ENCODE data around the gene SCARB2.
A peak's percentile ranks its signal among the peaks of the same experiment; 100 is the strongest.

SCARB2 gene

DNA sequence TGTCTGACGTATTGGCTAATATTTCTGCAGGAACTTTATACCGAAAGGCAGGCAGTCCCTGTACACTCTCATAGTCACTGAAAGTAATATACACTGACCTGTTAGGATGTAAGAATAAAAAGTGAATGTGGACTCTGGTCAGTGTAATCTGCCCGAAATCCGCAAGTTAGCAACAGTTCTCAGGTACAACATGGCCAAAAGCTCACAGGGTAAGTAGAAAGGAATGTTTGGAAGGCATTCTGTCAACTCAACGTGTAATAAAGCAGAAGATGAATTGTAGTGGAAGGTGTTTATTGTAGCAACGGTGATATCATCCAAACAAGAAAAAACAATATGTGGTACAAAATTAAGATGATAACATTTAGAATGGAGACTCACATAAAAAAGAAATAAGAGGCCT, 39.4 kb downstream of the SCARB2 start:
- no peak overlapping the region for H3K4me3 ChIP-seq (ENCODE audit: low read length)
- no peak for DNase-seq (ENCODE audit: low read depth)
- TF ChIP-seq, protein P1, sequence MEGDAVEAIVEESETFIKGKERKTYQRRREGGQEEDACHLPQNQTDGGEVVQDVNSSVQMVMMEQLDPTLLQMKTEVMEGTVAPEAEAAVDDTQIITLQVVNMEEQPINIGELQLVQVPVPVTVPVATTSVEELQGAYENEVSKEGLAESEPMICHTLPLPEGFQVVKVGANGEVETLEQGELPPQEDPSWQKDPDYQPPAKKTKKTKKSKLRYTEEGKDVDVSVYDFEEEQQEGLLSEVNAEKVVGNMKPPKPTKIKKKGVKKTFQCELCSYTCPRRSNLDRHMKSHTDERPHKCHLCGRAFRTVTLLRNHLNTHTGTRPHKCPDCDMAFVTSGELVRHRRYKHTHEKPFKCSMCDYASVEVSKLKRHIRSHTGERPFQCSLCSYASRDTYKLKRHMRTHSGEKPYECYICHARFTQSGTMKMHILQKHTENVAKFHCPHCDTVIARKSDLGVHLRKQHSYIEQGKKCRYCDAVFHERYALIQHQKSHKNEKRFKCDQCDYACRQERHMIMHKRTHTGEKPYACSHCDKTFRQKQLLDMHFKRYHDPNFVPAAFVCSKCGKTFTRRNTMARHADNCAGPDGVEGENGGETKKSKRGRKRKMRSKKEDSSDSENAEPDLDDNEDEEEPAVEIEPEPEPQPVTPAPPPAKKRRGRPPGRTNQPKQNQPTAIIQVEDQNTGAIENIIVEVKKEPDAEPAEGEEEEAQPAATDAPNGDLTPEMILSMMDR (IDR thresholded peaks at IDR 0.05; ENCODE audit: insufficient read depth, low read depth, low read length, missing control alignments): no peak

DNA sequence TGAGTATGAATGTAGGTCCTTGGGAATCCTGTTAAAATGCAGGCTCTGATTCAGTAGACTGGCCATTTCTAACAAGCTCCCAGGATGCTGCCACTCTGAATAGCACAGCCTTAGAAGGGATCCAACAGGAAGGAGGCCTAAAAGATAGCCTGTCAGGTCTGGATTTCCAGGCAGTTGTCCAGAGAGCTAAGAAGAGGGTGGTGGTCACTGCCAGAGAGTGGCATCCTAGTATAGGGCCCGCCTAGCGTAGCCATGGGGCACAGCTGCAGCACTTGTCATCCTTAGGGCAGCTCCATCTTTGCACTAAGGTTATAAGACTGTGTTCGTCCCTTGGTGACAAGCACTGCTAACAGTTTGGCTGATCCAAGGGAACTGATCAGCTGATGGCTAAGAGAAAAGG, 44.9 kb downstream of the SCARB2 start:
- H3K4me3 ChIP-seq (ENCODE audit: low read length): no peak overlapping the region
- DNase-seq (ENCODE audit: low read depth): no peak
- TF ChIP-seq, protein P1 (IDR thresholded peaks at IDR 0.05; ENCODE audit: insufficient read depth, low read depth, low read length, missing control alignments): no peak

DNA sequence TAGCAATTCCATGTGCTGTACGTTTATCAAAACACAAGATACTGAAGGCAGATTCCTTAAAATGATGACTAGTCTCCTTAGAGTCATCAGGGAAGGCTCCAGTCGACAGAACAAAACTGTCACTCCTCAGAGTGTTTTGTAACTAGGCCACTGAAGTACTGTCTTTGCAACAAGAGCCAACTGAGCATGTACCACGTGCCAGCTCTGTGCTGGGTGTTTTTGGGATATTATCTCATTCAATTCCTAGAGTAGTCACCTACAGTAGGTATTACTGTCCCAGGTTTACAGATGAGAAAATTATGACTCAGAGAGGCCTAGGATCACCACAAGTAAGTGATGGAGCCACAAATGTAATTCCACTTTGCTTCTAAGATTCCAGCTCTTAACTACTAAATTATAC, 47.1 kb downstream of the SCARB2 start:
- no peak overlapping the region for H3K4me3 ChIP-seq (ENCODE audit: low read length)
- DNase-seq (ENCODE audit: low read depth): no peak
- TF ChIP-seq, protein P1 (IDR thresholded peaks at IDR 0.05; ENCODE audit: insufficient read depth, low read depth, low read length, missing control alignments): no peak

DNA sequence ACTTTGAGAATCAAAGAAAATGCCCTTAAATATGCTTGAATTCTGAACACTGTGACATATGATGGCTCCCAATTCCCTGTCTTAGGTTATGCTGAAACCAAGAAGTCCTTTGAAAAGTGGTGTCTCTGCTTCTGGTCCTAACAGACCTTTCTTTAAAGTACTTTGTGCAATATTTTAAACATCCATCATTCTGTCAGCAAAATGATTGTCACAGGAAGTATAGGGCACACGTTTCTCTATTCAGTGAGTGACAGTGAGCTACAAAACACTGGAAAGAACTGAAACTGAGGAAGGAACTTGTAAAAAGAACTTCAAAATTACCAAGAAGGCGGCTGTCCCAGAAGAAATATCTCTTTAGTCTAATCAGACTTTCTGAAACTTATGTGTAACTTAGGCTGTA, 53.3 kb downstream of the SCARB2 start:
- DNase-seq (ENCODE audit: low read depth): no peak
- H3K4me3 ChIP-seq (ENCODE audit: low read length): no peak overlapping the region
- TF ChIP-seq, protein P1 (IDR thresholded peaks at IDR 0.05; ENCODE audit: insufficient read depth, low read depth, low read length, missing control alignments): no peak

- TF ChIP-seq, protein P1 (IDR thresholded peaks at IDR 0.05; ENCODE audit: insufficient read depth, low read depth, low read length, missing control alignments): no peak
- H3K4me3 ChIP-seq (ENCODE audit: low read length): no peak overlapping the region
- peak; percentile 37 for DNase-seq (ENCODE audit: low read depth)
Observed at GRCh38 chr4:76156635-76157034, 57.0 kb downstream of the SCARB2 start.

- no peak overlapping the region for H3K4me3 ChIP-seq (ENCODE audit: low read length)
- TF ChIP-seq, protein P1 (IDR thresholded peaks at IDR 0.05; ENCODE audit: insufficient read depth, low read depth, low read length, missing control alignments): no peak
- DNase-seq (ENCODE audit: low read depth): no peak
Observed at GRCh38 chr4:76155979-76156378, 57.6 kb downstream of the SCARB2 start.

- TF ChIP-seq, protein P1 (IDR thresholded peaks at IDR 0.05; ENCODE audit: insufficient read depth, low read depth, low read length, missing control alignments): no peak
- H3K4me3 ChIP-seq (ENCODE audit: low read length): no peak overlapping the region
- no peak for DNase-seq (ENCODE audit: low read depth)
Observed at GRCh38 chr4:76153356-76153755, 60.3 kb downstream of the SCARB2 start.

All from epithelial cell of esophagus (primary cell).